IMR-90 (cell line): Measurements from ENCODE around the gene ACAP1. TPM values are rescaled to one million over a fixed set of nuclear protein-coding genes. Genes with fewer than 3 reads are reported as not detected.

Experiments used
- ATAC-seq: fragments of 200-7000 bp; cut with Tn5 transposase; 2 replicates; pipeline ENCODE4 v1.9.1; 2020; ENCODE audit warnings: low read depth, mild to moderate bottlenecking, moderate library complexity
- BruUV-seq: library from RNA; stranded (reverse); fragments of 400-500 nt; replicated peaks from 2 replicates; lab custom pipeline; 2021; lab: Mats Ljungman, UMichigan
- CTCF ChIA-PET: fragments of 300-600 bp; formaldehyde crosslinking; extraction: SDS; loops from one replicate; lab custom pipeline; 2021; ENCODE audit warnings: antibody characterized with exemption; lab: Yijun Ruan, JAX
- POLR2A ChIA-PET: fragments of 300-600 bp; sonication (Branson Sonifier 250); formaldehyde crosslinking; loops from one replicate; lab custom pipeline; 2022; ENCODE audit warnings: antibody characterized with exemption; ENCODE audit not compliant: unreplicated experiment; lab: Charles Lee
- DNase-seq: peaks from one replicate; pipeline ENCODE4 v3.0.0; 2013
- H2AFZ ChIP-seq: replicated peaks from 2 replicates; pipeline ENCODE3; 2013; ENCODE audit warnings: low read length, mild to moderate bottlenecking; ENCODE audit not compliant: poor library complexity
- H2AK5ac ChIP-seq: 2 replicates; pipeline ENCODE4 v1.6.1; 2013; ENCODE audit warnings: low read depth, low read length, inconsistent platforms
- H2AK9ac ChIP-seq: replicated peaks from 2 replicates; pipeline ENCODE3; 2013; ENCODE audit warnings: mild to moderate bottlenecking, low read depth, low read length, moderate library complexity; ENCODE audit not compliant: poor library complexity
- H2BK120ac ChIP-seq: 2 replicates; pipeline ENCODE4 v1.6.1; 2013; ENCODE audit warnings: low read depth, low read length, inconsistent platforms
- H2BK15ac ChIP-seq: 3 replicates; pipeline ENCODE4 v1.6.1; 2013; ENCODE audit warnings: low read depth, low read length, inconsistent platforms
- H2BK20ac ChIP-seq: 2 replicates; pipeline ENCODE4 v1.6.1; 2013; ENCODE audit warnings: low read depth, mild to moderate bottlenecking, inconsistent platforms, low read length, moderate library complexity
- H2BK5ac ChIP-seq: 2 replicates; pipeline ENCODE4 v1.6.1; 2013; ENCODE audit warnings: mild to moderate bottlenecking, low read depth, low read length, inconsistent platforms; ENCODE audit not compliant: poor library complexity, severe bottlenecking
- H3K14ac ChIP-seq: replicated peaks from 2 replicates; pipeline ENCODE4 v1.6.1; 2013; ENCODE audit warnings: low read depth, low read length, inconsistent platforms
- H3K18ac ChIP-seq: 2 replicates; pipeline ENCODE4 v1.6.1; 2013; ENCODE audit warnings: low read depth, low read length, control low read depth
- H3K23ac ChIP-seq: 2 replicates; pipeline ENCODE4 v1.6.1; 2013; ENCODE audit warnings: low read depth, low read length, inconsistent platforms
- H3K27ac ChIP-seq: 2 replicates; pipeline ENCODE4 v1.5.1; 2013; ENCODE audit warnings: mild to moderate bottlenecking, control low read depth, low read length; ENCODE audit not compliant: insufficient read depth
- H3K27me3 ChIP-seq: 2 replicates; pipeline ENCODE4 v1.6.1; 2013; ENCODE audit warnings: low read length; ENCODE audit not compliant: control insufficient read depth, insufficient read depth
- H3K36me3 ChIP-seq: 2 replicates; pipeline ENCODE4 v1.6.1; 2013; ENCODE audit warnings: low read length, mixed read lengths; ENCODE audit not compliant: control insufficient read depth, insufficient read depth
- H3K4ac ChIP-seq: 2 replicates; pipeline ENCODE4 v1.6.1; 2013; ENCODE audit warnings: low read depth, low read length, inconsistent platforms
- H3K4me1 ChIP-seq: 2 replicates; pipeline ENCODE4 v1.6.1; 2013; ENCODE audit warnings: low read length, mixed read lengths; ENCODE audit not compliant: control insufficient read depth, insufficient read depth
- H3K4me2 ChIP-seq: 2 replicates; pipeline ENCODE4 v1.6.1; 2013; ENCODE audit warnings: low read depth, mild to moderate bottlenecking, control low read depth, low read length, moderate library complexity
- H3K4me3 ChIP-seq: 2 replicates; pipeline ENCODE4 v1.5.1; 2013; ENCODE audit warnings: low read depth, mild to moderate bottlenecking, control low read depth, low read length, moderate library complexity; ENCODE audit not compliant: insufficient read depth
- H3K56ac ChIP-seq: 2 replicates; pipeline ENCODE4 v1.6.1; 2013; ENCODE audit warnings: low read length, inconsistent platforms; ENCODE audit not compliant: insufficient read depth; ENCODE audit errors: extremely low read depth
- H3K79me1 ChIP-seq, 2 experiments: 2 replicates each; pipeline ENCODE4 v1.6.1; 2013; ENCODE audit warnings: low read length in 2 of 2, inconsistent platforms in 1 of 2, low read depth in 1 of 2
- H3K9ac ChIP-seq: 2 replicates; pipeline ENCODE4 v1.6.1; 2013; ENCODE audit warnings: low read depth, low read length, control low read depth
- H3K9me1 ChIP-seq: 2 replicates; pipeline ENCODE4 v1.6.1; 2013; ENCODE audit warnings: low read length, inconsistent platforms; ENCODE audit not compliant: insufficient read depth
- H3K9me3 ChIP-seq: 2 replicates; pipeline ENCODE4 v1.6.1; 2013; ENCODE audit warnings: low read length; ENCODE audit not compliant: control insufficient read depth, insufficient read depth
- H4K20me1 ChIP-seq: 2 replicates; pipeline ENCODE4 v1.6.1; 2013; ENCODE audit warnings: low read length, inconsistent platforms; ENCODE audit not compliant: insufficient read depth
- H4K5ac ChIP-seq: 2 replicates; pipeline ENCODE4 v1.6.1; 2013; ENCODE audit warnings: mild to moderate bottlenecking, low read depth, low read length, control low read depth
- H4K8ac ChIP-seq, 2 experiments: 2 replicates each; pipeline ENCODE4 v1.6.1; 2013; ENCODE audit warnings: low read depth in 2 of 2, low read length in 2 of 2, control low read depth in 1 of 2, inconsistent platforms in 1 of 2
- H4K91ac ChIP-seq: 2 replicates; pipeline ENCODE4 v1.6.1; 2013; ENCODE audit warnings: low read depth, low read length, inconsistent platforms; ENCODE audit not compliant: insufficient read depth
- BHLHE40 ChIP-seq: fragments of 150-350 bp; IDR thresholded peaks from 2 replicates; pipeline ENCODE4 v1.6.1; 2016; ENCODE audit warnings: mild to moderate bottlenecking, low read depth, low read length
- CEBPB ChIP-seq: IDR thresholded peaks from 2 replicates; pipeline ENCODE4 v1.6.1; 2012; ENCODE audit warnings: low read depth, low read length, improper control_type of control experiment
- CHD1 ChIP-seq: IDR thresholded peaks from 2 replicates; pipeline ENCODE4 v1.6.1; 2012; ENCODE audit warnings: low read depth, low read length, improper control_type of control experiment
- FOS ChIP-seq: fragments of 150-350 bp; IDR thresholded peaks from 2 replicates; pipeline ENCODE4 v1.6.1; 2016; ENCODE audit warnings: low read depth, low read length
- MAFK ChIP-seq: IDR thresholded peaks from 2 replicates; pipeline ENCODE4 v1.6.1; 2012; ENCODE audit warnings: low read depth, low read length, improper control_type of control experiment
- MAZ ChIP-seq: IDR thresholded peaks from 2 replicates; pipeline ENCODE4 v1.6.1; 2012; ENCODE audit warnings: low read depth, mild to moderate bottlenecking, low read length, improper control_type of control experiment, moderate library complexity, borderline replicate concordance
- MXI1 ChIP-seq: IDR thresholded peaks from 2 replicates; pipeline ENCODE4 v1.6.1; 2012; ENCODE audit warnings: low read depth, mild to moderate bottlenecking, low read length, moderate library complexity, borderline replicate concordance
- POLR2A ChIP-seq: IDR thresholded peaks from 2 replicates; pipeline ENCODE4 v1.6.1; 2012; ENCODE audit warnings: mild to moderate bottlenecking, low read depth, low read length
- RAD21 ChIP-seq: IDR thresholded peaks from 2 replicates; pipeline ENCODE4 v1.6.1; 2012; ENCODE audit warnings: low read length, improper control_type of control experiment
- RCOR1 ChIP-seq: IDR thresholded peaks from 2 replicates; pipeline ENCODE4 v1.6.1; 2012; ENCODE audit warnings: mild to moderate bottlenecking, low read length, improper control_type of control experiment; ENCODE audit not compliant: insufficient replicate concordance
- SMC3 ChIP-seq: fragments of 150-350 bp; IDR thresholded peaks from 2 replicates; pipeline ENCODE4 v1.6.1; 2016; ENCODE audit warnings: low read depth, mild to moderate bottlenecking, antibody characterized with exemption, low read length, moderate library complexity
- WGBS, 2 experiments: methylation state at CpG; one replicate each; pipeline versions ENCODE4 v1.1.5 to v1.1.7; 2013; ENCODE audit warnings: missing lambda C conversion rate in 2 of 2; ENCODE audit not compliant: insufficient read length in 1 of 2; ENCODE audit errors: extremely low coverage in 2 of 2; 5-methylcytosine and 5-hydroxymethylcytosine counted together
- dilution Hi-C: fragments of 300-500 bp; cut with HindIII; formaldehyde crosslinking; loops from one replicate; pipeline ENCODE4 v1.14.3; 2018; ENCODE audit warnings: low sequenced_read_pairs; ENCODE audit not compliant: unreplicated experiment
- in situ Hi-C: fragments of 300-500 bp; cut with MboI; formaldehyde crosslinking; loops from 3 replicates; pipeline ENCODE4 v1.14.3; 2019; ENCODE audit warnings: low sequenced_read_pairs, inconsistent platforms, mixed read lengths
- intact Hi-C: fragments of 100-400 bp; cut with micrococcal nuclease; formaldehyde crosslinking; loops from 2 replicates; pipeline ENCODE4 v1.10.0; 2022
- polyA plus RNA-seq, 3 experiments: library from polyadenylated mRNA; depleted of rRNA; stranded (reverse); fragments of >200 nt; gene quantifications; 2 replicates each; pipeline ENCODE4 v1.2.3, GENCODE V29; 2012; ENCODE audit warnings: low replicate concordance in 1 of 3
- total RNA-seq: library from RNA; depleted of rRNA; stranded (reverse); fragments of >200 nt; gene quantifications from 2 replicates; pipeline ENCODE4 v1.2.3, GENCODE V29; 2012
- TF ChIP-seq, protein P1 (sequence below): fragments of 150-350 bp; IDR thresholded peaks from 2 replicates; pipeline ENCODE4 v1.6.1; 2017; ENCODE audit warnings: mild to moderate bottlenecking, antibody characterized with exemption, low read length, low read depth
- TF ChIP-seq, protein P2 (sequence below): conservative IDR thresholded peaks from 2 replicates; pipeline ENCODE4 v1.5.1; 2012; ENCODE audit warnings: mild to moderate bottlenecking, low read depth, low read length, improper control_type of control experiment
- TF ChIP-seq, protein P3 (sequence below): fragments of 150-350 bp; IDR thresholded peaks from 2 replicates; pipeline ENCODE4 v1.6.1; 2016; ENCODE audit warnings: low read depth, mild to moderate bottlenecking, low read length, moderate library complexity, borderline replicate concordance

Gene ACAP1
- total and polyA plus RNA-seq, 2 of the 4 experiments (the other 2 are of a cell fraction) = under 0.01 to 2.1 TPM

DNA sequence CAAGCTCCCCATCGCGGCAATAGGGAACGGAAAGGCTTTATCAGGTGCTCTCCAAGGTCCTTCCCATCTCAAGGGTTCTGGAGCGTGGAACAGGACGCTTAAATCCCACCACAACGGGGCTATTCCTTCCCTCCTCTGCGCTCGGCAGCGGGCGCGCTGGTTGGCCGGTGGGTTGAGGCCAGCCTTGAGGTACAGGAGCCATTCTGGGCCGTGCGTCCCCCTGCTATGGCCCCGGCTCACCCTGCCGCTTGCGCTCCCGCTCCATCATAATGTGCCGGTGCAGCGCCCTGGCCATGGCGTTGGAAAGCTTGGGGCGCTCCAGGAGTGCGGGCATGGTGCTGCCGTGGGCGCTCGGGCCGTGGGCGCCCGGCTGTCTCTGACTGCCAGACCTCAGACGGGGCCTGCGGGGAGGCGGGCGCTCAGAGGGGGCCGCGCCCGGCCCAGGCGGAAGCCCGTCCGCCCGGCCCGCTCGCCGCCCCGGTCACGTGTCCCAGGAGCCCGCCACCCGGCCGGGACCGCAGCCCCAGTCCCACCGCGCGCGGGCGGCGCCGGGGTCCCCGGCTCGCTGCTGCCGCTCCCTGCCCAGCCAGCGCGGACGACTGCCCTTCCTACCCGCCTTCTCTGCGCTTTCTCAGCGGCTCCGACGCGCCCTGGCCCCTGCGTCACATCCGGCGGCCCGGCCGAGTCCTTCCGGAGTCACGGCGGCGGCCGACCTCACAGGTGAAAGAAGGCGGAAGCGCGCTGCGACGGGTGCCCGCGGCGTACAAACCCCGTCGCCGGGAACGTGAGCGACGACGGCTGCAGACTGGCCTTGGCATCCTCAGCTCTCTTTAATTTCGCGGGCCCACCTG is 21.4 kb upstream of the ACAP1 start, which contains the start of gene GPS2:
GPS2 (minus strand) TSS at position 642 of the 851 bp plus-strand sequence; CDS start at position 334, 308 bp downstream.
- Histone ChIP-seq H4K8ac (peak within 1 kb of the TSS; percentile 98 to 99), H3K4me2 (peak within 1 kb of the TSS; percentile 97), H2AFZ (peak within 1 kb of the TSS; percentile 90), H3K4me1 (peaks cover 7% of the 10 kb centered on the region), H3K18ac (no peak within 1 kb of the TSS), H3K27ac (peak within 1 kb of the TSS; percentile 84), H2AK9ac (peak within 1 kb of the TSS; percentile 89), H2BK5ac (peak within 1 kb of the TSS; percentile 64), H3K9me1 (peaks cover 11% of the 10 kb centered on the region; the same call in 1 of the 2 replicates), H4K20me1 (peaks cover 47% of the 10 kb centered on the region), H3K79me1 (peaks cover 25 to 49% of the 10 kb centered on the region in 2 experiments), H2AK5ac (peak within 1 kb of the TSS; percentile 48), H2BK20ac (no peak within 1 kb of the TSS), H3K36me3 (peaks cover 56% of the 10 kb centered on the region), H3K4ac (peak within 1 kb of the TSS; percentile 57), H2BK15ac (no peak within 1 kb of the TSS), H4K5ac (peak within 1 kb of the TSS; percentile 97), H3K9ac (peak within 1 kb of the TSS; percentile 91), H3K56ac (peak within 1 kb of the TSS; percentile 40), H3K23ac (peak within 1 kb of the TSS; percentile 68), H4K91ac (peak within 1 kb of the TSS; percentile 55; the same call in 1 of the 2 replicates), H3K9me3 (no peaks in the 10 kb centered on the region), H2BK120ac (no peak within 1 kb of the TSS), H3K27me3 (no peaks in the 10 kb centered on the region), H3K14ac (peak within 1 kb of the TSS; percentile 41; the same call in 1 of the 2 replicates), H3K4me3 (peak within 1 kb of the TSS; percentile 78)
- ChIA-PET CTCF (no interaction called here), POLR2A (interaction anchor here (0.5 kb wide), 1 partner anchor 247 kb away, joined by 3 read pairs; no protein-coding TSS in a partner anchor)
- ATAC-seq = peak; percentile 85
- intact Hi-C loops (no loop called here), in situ Hi-C loops (no loop called here), dilution Hi-C loops (no loop called here)
- DNase-seq = peak; percentile 71
- 1% methylated on average over 42 of the region's 95 CpGs; no CpG with 5 or more reads in 1 of the 2 experiments for WGBS, 2 experiments
- no TSS peak for BruUV-seq
- TF ChIP-seq BHLHE40 (no peak), CHD1 (no peak), MAZ (peak; percentile 61; the same call in 1 of the 2 replicates), CEBPB (no peak), MAFK (no peak), POLR2A (peak; percentile 89), RCOR1 (no peak), SMC3 (no peak), FOS (no peak), RAD21 (no peak), MXI1 (peak; percentile 93)
- TF ChIP-seq, protein P1, sequence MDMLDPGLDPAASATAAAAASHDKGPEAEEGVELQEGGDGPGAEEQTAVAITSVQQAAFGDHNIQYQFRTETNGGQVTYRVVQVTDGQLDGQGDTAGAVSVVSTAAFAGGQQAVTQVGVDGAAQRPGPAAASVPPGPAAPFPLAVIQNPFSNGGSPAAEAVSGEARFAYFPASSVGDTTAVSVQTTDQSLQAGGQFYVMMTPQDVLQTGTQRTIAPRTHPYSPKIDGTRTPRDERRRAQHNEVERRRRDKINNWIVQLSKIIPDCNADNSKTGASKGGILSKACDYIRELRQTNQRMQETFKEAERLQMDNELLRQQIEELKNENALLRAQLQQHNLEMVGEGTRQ = peak; percentile 74
- TF ChIP-seq, protein P2, sequence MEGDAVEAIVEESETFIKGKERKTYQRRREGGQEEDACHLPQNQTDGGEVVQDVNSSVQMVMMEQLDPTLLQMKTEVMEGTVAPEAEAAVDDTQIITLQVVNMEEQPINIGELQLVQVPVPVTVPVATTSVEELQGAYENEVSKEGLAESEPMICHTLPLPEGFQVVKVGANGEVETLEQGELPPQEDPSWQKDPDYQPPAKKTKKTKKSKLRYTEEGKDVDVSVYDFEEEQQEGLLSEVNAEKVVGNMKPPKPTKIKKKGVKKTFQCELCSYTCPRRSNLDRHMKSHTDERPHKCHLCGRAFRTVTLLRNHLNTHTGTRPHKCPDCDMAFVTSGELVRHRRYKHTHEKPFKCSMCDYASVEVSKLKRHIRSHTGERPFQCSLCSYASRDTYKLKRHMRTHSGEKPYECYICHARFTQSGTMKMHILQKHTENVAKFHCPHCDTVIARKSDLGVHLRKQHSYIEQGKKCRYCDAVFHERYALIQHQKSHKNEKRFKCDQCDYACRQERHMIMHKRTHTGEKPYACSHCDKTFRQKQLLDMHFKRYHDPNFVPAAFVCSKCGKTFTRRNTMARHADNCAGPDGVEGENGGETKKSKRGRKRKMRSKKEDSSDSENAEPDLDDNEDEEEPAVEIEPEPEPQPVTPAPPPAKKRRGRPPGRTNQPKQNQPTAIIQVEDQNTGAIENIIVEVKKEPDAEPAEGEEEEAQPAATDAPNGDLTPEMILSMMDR = no peak
- TF ChIP-seq, protein P3, sequence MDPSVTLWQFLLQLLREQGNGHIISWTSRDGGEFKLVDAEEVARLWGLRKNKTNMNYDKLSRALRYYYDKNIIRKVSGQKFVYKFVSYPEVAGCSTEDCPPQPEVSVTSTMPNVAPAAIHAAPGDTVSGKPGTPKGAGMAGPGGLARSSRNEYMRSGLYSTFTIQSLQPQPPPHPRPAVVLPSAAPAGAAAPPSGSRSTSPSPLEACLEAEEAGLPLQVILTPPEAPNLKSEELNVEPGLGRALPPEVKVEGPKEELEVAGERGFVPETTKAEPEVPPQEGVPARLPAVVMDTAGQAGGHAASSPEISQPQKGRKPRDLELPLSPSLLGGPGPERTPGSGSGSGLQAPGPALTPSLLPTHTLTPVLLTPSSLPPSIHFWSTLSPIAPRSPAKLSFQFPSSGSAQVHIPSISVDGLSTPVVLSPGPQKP = no peak
